Activated CD4-positive, alpha-beta memory T cell treated with anti-CD3 and anti-CD28 coated beads for 36 hours (primary cell): ENCODE measurements around the gene RGS6. TPM values are rescaled to one million over a fixed set of nuclear protein-coding genes. Genes with fewer than 3 reads are reported as not detected.

Experiments used
- CTCF ChIA-PET: fragments of 350-600 bp; sonication (Branson Sonifier 250); formaldehyde crosslinking; loops from one replicate; lab custom pipeline; 2021; ENCODE audit warnings: antibody characterized with exemption, inconsistent platforms; lab: Charles Lee
- POLR2A ChIA-PET: fragments of 350-600 bp; sonication (Branson Sonifier 250); formaldehyde crosslinking; loops from one replicate; lab custom pipeline; 2021; ENCODE audit warnings: antibody characterized with exemption; lab: Charles Lee
- DNase-seq: peaks from one replicate; pipeline ENCODE4 v3.0.0-alpha.2; 2020
- H3K27ac Mint-ChIP-seq: one replicate; pipeline ENCODE4 v1.8.0; 2021; ENCODE audit warnings: mixed read lengths
- H3K27me3 Mint-ChIP-seq: one replicate; pipeline ENCODE4 v1.8.0; 2021; ENCODE audit warnings: mixed read lengths
- H3K36me3 Mint-ChIP-seq: one replicate; pipeline ENCODE4 v1.8.0; 2021; ENCODE audit warnings: mixed read lengths
- H3K4me1 Mint-ChIP-seq: one replicate; pipeline ENCODE4 v1.8.0; 2021; ENCODE audit warnings: low read depth, mixed read lengths
- H3K4me3 Mint-ChIP-seq: one replicate; pipeline ENCODE4 v1.8.0; 2021; ENCODE audit warnings: mild to moderate bottlenecking, mixed read lengths
- H3K9me3 Mint-ChIP-seq: one replicate; pipeline ENCODE4 v1.8.0; 2021; ENCODE audit warnings: mixed read lengths
- intact Hi-C: fragments of 100-400 bp; cut with micrococcal nuclease; formaldehyde crosslinking; loops from one replicate; pipeline ENCODE4 v1.15.1; 2023
- total RNA-seq, 2 experiments: library from RNA; stranded (reverse); gene quantifications; one replicate each; pipeline ENCODE4 v1.2.3, GENCODE V29; 2021

The RGS6 gene
- total RNA-seq, 2 experiments from 2014 or later, result 0.15 to 0.19 TPM

DNA sequence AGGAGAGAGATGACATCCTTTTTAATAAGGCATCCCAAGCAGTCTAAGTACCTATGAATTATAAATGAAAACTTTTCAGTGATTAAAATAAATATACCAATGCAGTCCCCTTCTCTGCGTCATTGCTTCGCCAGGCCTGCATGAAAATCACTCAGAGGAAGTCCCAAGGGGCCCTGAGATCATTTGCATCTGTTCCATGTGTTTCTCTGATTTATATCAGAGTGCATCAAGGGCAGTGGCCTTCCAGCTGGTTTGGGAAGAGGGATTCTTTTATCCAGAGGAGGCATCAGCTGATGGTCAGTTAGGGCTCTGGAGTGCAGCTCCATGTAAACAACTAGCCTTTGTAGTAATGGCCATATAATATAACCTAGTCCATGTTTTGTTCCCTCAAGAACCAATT is 210.1 kb downstream of the RGS6 start:
- H3K4me3 Mint-ChIP-seq, result no peak overlapping the region
- H3K36me3 Mint-ChIP-seq, result no peaks in the 10 kb centered on the region
- H3K9me3 Mint-ChIP-seq, result no peaks in the 10 kb centered on the region
- no peak overlapping the region for H3K27ac Mint-ChIP-seq
- CTCF ChIA-PET, result no interaction called here
- H3K4me1 Mint-ChIP-seq, result no peaks in the 10 kb centered on the region
- POLR2A ChIA-PET, result no interaction called here
- DNase-seq, result no peak
- peaks cover 13% of the 10 kb centered on the region for H3K27me3 Mint-ChIP-seq
- intact Hi-C loops, result no loop called here

DNA sequence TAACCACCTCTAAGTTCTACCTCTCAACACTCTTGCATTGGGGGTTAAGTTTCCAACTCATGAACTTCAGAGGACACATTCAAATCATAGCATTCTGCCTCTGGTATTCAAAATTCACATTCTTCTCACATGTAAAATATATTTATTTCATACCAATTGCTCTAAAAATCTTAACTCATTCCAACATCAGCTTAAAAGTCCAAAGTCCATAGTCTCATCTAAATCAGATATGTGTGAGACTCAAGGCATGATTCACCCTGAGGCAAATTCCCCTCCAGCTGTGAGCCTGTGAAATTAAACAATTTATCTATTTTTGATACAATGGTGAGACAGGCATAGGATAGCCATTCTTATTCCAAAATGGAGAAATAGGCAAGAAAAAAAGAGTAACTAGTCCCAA is 214.0 kb downstream of the RGS6 start:
- ChIA-PET POLR2A (no interaction called here), CTCF (no interaction called here)
- no peaks in the 10 kb centered on the region for H3K4me1 Mint-ChIP-seq
- H3K36me3 Mint-ChIP-seq, result no peaks in the 10 kb centered on the region
- H3K27ac Mint-ChIP-seq, result no peak overlapping the region
- H3K9me3 Mint-ChIP-seq, result no peaks in the 10 kb centered on the region
- H3K4me3 Mint-ChIP-seq, result no peak overlapping the region
- DNase-seq, result no peak
- H3K27me3 Mint-ChIP-seq, result peaks cover 22% of the 10 kb centered on the region
- intact Hi-C loops, result no loop called here

DNA sequence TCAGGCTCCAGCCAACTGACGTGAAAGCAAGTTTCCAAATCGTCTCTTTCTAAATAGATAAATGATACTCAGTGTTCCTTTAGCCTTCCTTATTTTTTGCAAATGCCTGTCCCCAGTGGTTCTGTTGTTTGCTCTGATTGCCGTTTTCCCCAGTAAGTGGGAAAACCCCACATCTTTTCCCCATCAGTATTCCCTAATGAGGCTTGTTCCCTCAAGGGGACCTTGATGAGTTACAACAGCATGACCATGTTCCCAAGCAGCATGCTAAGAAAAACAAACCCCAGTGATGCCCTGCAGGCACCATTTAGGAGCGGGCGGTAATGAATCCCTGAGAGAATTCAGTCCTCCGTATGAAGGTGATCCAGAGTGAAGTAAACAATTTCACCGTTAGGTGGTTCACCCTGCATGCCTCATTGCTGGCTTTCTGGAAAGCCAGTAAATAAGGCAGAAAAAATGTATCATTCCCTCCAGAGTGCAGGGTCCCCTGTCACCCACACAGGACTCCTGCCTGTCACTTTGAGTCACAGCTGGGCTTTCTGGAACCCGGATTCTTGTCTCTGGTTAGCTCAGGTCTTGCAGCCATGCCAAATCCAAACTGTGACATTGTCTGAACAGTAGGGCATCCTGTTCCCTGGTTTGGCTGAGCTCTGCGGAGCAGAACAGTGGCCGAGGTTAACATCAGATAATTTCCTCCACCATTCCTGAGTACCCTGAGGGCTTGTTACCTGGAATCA is 222.6 kb downstream of the RGS6 start:
- peak; percentile 23 for DNase-seq
- H3K9me3 Mint-ChIP-seq, result peaks cover 6% of the 10 kb centered on the region
- peaks cover 12% of the 10 kb centered on the region for H3K27me3 Mint-ChIP-seq
- ChIA-PET CTCF (interaction anchor here (0.5 to 1.0 kb wide), 2 partner anchors 50 to 169 kb away, joined by 3 read pairs; no protein-coding TSS in a partner anchor), POLR2A (no interaction called here)
- H3K27ac Mint-ChIP-seq, result no peak overlapping the region
- intact Hi-C loops, result no loop called here
- no peaks in the 10 kb centered on the region for H3K4me1 Mint-ChIP-seq
- H3K4me3 Mint-ChIP-seq, result no peak overlapping the region
- H3K36me3 Mint-ChIP-seq, result no peaks in the 10 kb centered on the region

DNA sequence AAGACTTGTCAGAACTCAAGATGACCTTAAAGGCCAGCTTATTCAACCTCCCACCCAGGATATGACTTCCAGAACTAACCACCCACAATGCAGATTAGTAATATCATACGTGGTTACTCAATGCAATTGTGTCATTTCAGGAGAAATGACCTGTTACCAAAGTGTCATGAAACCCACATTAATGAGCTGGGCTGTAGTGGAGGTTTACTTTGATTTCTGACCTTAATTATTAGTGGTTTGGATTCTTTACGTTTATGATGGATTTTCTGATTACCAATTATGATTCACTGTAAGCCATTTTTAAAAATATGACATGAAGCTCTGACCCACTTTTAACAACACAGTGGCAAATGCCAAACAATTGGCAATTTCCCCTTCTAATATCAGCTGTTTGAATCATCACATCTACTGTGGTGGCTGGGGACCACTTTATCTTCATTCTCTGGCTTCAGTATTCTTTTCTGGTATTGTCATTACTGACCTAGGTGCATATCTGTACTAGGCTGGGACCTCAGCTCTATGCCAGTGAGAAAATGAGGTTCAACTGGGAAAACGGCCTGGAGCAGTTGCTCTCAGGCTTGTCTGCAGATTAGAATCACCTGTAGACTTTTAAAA is 223.3 kb downstream of the RGS6 start:
- CTCF ChIA-PET, result interaction anchor here (0.5 to 1.0 kb wide), 2 partner anchors 50 to 168 kb away, joined by 3 read pairs; no protein-coding TSS in a partner anchor
- POLR2A ChIA-PET, result no interaction called here
- H3K9me3 Mint-ChIP-seq, result peaks cover 6% of the 10 kb centered on the region

DNA sequence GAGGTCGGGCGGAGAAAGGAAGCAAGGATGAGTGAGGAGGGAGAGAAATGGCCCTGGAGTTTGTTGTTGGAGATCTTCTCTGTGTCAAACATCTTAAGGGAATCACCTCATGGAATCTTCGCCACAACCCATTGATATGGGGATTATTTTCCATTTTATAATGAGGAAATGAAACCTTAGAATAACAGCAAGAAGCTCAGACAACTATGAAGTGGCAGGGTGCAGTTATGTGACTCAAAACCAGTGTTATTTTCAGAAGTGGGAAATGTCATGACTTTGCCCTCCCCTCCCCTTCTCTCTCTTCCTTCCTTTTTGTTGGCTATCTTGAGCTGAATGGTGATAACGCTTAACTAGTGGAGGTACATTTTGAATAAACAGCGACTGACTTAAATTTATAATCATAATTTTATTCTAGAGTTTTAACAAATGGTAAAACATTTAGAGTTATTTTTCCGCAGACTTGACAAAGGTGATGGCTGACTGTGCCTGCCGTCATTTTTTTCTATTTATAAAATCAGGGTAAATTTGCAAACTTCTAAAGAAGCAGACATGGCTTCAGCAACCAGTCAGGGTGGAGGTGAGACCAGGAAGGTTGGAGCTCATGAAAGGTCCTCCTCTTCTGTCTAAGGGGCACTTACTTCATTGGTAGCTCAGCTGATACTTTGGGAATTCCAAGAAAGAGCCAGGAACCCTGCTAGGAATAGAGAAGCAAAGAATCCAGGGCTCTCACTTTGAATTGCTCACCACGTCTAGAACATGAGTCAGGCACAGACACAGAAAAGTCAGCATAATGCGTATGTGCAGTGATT is 232.4 kb downstream of the RGS6 start:
- no peak overlapping the region for H3K27ac Mint-ChIP-seq
- no peak for DNase-seq
- H3K27me3 Mint-ChIP-seq, result peaks cover 10% of the 10 kb centered on the region
- POLR2A ChIA-PET, result no interaction called here
- no peaks in the 10 kb centered on the region for H3K4me1 Mint-ChIP-seq
- intact Hi-C loops, result no loop called here
- H3K4me3 Mint-ChIP-seq, result no peak overlapping the region
- CTCF ChIA-PET, result interaction anchor here (0.8 kb wide), 1 partner anchor 512 kb away, joined by 3 read pairs; no protein-coding TSS in a partner anchor
- no peaks in the 10 kb centered on the region for H3K9me3 Mint-ChIP-seq
- H3K36me3 Mint-ChIP-seq, result no peaks in the 10 kb centered on the region

More for the DNA sequence above, 223.3 kb downstream of the RGS6 start:
- Mint-ChIP-seq H3K27me3 (peaks cover 15% of the 10 kb centered on the region), H3K4me3 (no peak overlapping the region), H3K4me1 (no peaks in the 10 kb centered on the region), H3K27ac (no peak overlapping the region), H3K36me3 (no peaks in the 10 kb centered on the region)
- no peak for DNase-seq
- intact Hi-C loops, result no loop called here

DNA sequence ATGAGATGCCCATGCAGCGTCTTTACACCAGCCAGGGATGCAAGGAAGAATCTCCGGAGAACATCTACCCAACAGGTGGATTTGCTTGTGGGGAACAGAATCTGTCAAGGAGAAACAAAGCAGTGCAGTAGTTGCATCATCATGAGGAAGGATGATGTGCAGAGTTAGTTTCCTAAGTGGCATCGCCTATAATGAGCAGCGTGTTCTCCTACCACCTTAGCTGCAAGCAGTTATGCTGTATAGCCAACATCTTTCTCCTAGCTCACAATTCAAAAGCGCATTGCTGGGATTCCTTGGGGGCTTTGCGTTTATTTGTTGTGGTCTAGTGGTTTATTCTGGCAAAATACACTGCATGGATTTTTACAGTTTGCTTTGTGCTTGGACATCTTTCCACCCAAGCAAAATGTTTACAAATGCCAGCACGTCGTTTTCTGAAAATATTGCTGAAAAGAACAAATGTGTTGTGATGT is 233.0 kb downstream of the RGS6 start:
- H3K36me3 Mint-ChIP-seq, result no peaks in the 10 kb centered on the region
- CTCF ChIA-PET, result no interaction called here
- no peaks in the 10 kb centered on the region for H3K4me1 Mint-ChIP-seq
- POLR2A ChIA-PET, result no interaction called here
- intact Hi-C loops, result no loop called here
- no peak for DNase-seq
- H3K27me3 Mint-ChIP-seq, result peaks cover 15% of the 10 kb centered on the region
- H3K27ac Mint-ChIP-seq, result no peak overlapping the region
- H3K4me3 Mint-ChIP-seq, result no peak overlapping the region
- no peaks in the 10 kb centered on the region for H3K9me3 Mint-ChIP-seq

DNA sequence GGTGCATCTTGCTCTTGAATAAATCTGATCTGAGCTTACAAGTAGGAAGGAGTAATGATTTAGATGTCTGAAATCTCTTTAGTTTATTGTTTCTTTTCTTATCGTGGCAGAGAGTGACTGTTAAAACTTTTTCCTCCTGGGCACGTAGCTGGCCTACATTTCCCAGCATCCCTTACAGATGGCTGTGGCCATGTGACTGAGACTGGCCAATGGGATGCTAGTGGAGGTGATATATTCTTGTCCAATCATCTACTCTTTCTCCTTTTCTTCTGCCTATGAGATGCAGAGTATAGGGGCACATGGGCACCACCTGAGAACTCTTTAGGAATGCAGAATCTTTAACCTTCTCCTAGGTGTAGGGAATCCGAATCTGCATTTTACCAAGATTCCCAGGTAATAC is 237.3 kb downstream of the RGS6 start:
- H3K4me3 Mint-ChIP-seq, result no peak overlapping the region
- ChIA-PET CTCF (no interaction called here), POLR2A (no interaction called here)
- H3K9me3 Mint-ChIP-seq, result no peaks in the 10 kb centered on the region
- H3K27ac Mint-ChIP-seq, result no peak overlapping the region
- H3K27me3 Mint-ChIP-seq, result peaks cover 15% of the 10 kb centered on the region
- peak; percentile 9 for DNase-seq
- no peaks in the 10 kb centered on the region for H3K4me1 Mint-ChIP-seq
- no peaks in the 10 kb centered on the region for H3K36me3 Mint-ChIP-seq
- intact Hi-C loops, result no loop called here

DNA sequence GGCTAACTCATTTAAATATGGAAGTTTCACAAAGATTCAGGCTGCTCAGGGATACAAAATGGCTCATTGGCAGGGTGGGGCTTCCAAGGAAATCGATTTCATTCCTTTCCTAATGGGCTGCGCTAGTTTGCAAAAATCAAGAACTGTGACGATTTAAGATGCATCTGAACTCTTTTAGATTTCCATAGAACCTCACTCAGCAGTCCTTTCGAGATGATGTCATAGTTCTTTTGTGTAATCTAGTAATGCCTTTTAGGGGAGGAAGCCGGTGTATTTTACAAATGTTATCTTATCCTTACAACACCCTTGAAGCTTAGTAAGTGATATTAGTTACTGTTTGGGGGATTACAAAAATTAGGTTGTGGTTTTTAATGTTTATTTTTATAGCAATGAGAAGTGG is 239.8 kb downstream of the RGS6 start:
- H3K36me3 Mint-ChIP-seq, result no peaks in the 10 kb centered on the region
- no peaks in the 10 kb centered on the region for H3K9me3 Mint-ChIP-seq
- POLR2A ChIA-PET, result no interaction called here
- intact Hi-C loops, result no loop called here
- peaks cover 12% of the 10 kb centered on the region for H3K27me3 Mint-ChIP-seq
- no peak for DNase-seq
- no peak overlapping the region for H3K27ac Mint-ChIP-seq
- CTCF ChIA-PET, result no interaction called here
- no peak overlapping the region for H3K4me3 Mint-ChIP-seq
- no peaks in the 10 kb centered on the region for H3K4me1 Mint-ChIP-seq

DNA sequence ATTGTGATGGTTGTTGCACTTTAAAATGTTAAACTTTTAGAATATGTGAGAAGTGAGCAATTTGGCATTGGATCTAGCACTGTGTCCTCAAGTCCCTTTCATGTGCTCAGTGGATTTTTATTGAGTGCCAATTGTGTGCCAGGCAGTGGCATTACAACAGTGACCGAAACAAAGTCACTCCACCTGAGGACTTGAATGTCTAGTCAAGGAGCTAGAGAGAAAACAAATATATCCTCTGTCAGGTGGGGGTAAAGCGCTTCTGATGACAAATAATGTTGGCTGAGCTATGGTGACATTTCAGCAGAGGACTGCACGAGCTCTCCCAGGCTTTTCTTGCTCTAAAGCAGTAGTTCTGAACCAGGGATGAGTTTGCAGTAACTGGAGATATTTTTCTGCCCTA is 240.4 kb downstream of the RGS6 start:
- peaks cover 12% of the 10 kb centered on the region for H3K27me3 Mint-ChIP-seq
- ChIA-PET CTCF (no interaction called here), POLR2A (no interaction called here)
- intact Hi-C loops, result no loop called here
- H3K27ac Mint-ChIP-seq, result no peak overlapping the region
- no peaks in the 10 kb centered on the region for H3K4me1 Mint-ChIP-seq
- no peaks in the 10 kb centered on the region for H3K36me3 Mint-ChIP-seq
- no peak overlapping the region for H3K4me3 Mint-ChIP-seq
- H3K9me3 Mint-ChIP-seq, result no peaks in the 10 kb centered on the region
- no peak for DNase-seq

DNA sequence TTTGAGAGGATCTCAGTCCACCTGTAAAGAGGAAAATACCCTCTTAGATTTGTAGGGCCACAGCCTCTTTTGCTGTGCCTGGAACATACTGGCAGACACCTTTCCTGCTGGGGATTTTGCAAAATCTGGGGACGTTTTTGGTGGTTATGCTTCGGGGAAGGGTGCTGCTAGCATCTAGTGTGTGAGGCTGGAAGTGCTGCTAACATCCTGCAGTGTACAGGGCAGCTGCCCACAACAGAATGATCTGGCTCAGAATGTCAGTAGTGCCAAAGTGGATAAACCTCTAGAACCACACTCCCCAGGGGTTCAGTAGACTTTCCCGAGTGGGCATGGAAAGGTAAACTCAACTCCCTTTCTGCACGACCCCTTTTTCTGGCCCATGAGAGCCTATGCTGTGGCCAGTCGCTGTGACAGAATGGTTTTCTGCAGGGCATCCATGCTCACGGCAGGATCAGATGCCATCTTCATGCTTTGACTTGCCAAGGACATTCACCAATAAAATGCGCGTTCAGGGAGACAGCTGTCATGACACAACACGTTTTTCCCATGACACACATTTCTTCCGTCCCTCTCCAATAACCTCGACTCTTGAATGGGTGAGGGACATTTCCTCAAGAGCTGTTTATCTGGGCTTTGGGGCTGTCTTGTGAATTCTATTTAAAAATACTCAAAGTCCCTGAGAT is 240.9 kb downstream of the RGS6 start:
- CTCF ChIA-PET, result no interaction called here
- no peaks in the 10 kb centered on the region for H3K4me1 Mint-ChIP-seq

DNA sequence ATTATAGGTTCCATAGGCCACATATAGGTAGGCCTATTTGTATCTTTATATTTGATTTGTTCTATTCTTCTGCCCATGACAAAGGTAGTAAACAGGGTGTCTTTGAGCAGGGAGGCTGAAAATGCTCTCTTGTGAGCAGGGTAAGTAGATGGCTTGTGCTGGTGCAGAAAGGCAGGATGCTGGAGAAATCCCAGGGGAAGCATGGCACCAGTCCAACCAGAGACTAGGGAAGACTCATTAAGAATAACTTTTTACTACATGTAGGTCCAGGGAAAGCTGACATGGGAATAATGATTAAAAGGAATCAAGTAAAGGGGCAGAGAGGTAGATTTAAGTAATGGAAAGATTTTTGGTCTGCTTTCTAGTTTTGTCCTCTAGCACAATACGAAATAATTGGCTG is 245.0 kb downstream of the RGS6 start:
- no peaks in the 10 kb centered on the region for H3K4me1 Mint-ChIP-seq
- no peak overlapping the region for H3K27ac Mint-ChIP-seq
- no peaks in the 10 kb centered on the region for H3K36me3 Mint-ChIP-seq
- peaks cover 3% of the 10 kb centered on the region for H3K27me3 Mint-ChIP-seq
- intact Hi-C loops, result no loop called here
- ChIA-PET POLR2A (no interaction called here), CTCF (no interaction called here)
- no peak overlapping the region for H3K4me3 Mint-ChIP-seq
- DNase-seq, result no peak
- H3K9me3 Mint-ChIP-seq, result peaks cover 16% of the 10 kb centered on the region

More for the DNA sequence above, 240.9 kb downstream of the RGS6 start:
- H3K36me3 Mint-ChIP-seq, result no peaks in the 10 kb centered on the region
- POLR2A ChIA-PET, result no interaction called here
- H3K4me3 Mint-ChIP-seq, result no peak overlapping the region
- intact Hi-C loops, result no loop called here
- DNase-seq, result no peak
- no peak overlapping the region for H3K27ac Mint-ChIP-seq
- H3K27me3 Mint-ChIP-seq, result peaks cover 9% of the 10 kb centered on the region
- H3K9me3 Mint-ChIP-seq, result no peaks in the 10 kb centered on the region

DNA sequence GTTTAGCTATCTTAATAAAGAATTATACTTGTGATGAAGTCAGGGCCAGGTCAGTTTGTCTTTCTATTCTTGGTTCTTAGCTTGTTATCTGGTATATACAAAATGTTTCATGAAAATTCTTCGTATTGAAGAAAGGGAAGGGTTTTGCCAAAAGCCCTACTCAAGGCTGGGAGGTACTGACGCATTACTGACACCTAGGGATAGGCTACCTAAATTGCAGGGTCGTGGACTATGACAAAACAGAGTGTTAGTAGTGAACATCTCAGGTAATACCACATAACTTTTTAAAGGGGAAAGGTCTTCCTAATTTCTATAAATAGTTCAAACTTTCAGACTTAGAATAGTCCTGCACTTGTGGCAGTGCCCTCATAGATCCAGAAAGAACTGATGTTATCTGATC is 246.3 kb downstream of the RGS6 start:
- H3K9me3 Mint-ChIP-seq, result peaks cover 16% of the 10 kb centered on the region
- peaks cover 1% of the 10 kb centered on the region for H3K27me3 Mint-ChIP-seq
- DNase-seq, result no peak
- intact Hi-C loops, result no loop called here
- ChIA-PET POLR2A (no interaction called here), CTCF (no interaction called here)
- H3K4me1 Mint-ChIP-seq, result peaks cover 5% of the 10 kb centered on the region
- no peak overlapping the region for H3K4me3 Mint-ChIP-seq
- no peak overlapping the region for H3K27ac Mint-ChIP-seq
- H3K36me3 Mint-ChIP-seq, result no peaks in the 10 kb centered on the region
